PC-3 (cell line): ENCODE results near the gene NKAIN2. TPM values are rescaled to one million over a fixed set of nuclear protein-coding genes. Genes with fewer than 3 reads are reported as not detected.

Experiments
- ATAC-seq: fragments of 200-7000 bp; cut with Tn5 transposase; 2 replicates; pipeline ENCODE4 v1.9.1; 2020; ENCODE audit warnings: mild to moderate bottlenecking, moderate library complexity
- BruUV-seq: library from RNA; stranded (reverse); fragments of 400-500 nt; replicated peaks from 2 replicates; lab custom pipeline; 2021; lab: Mats Ljungman, UMichigan
- CTCF ChIA-PET: fragments of 300-600 bp; sonication (Branson Sonifier 250); formaldehyde crosslinking; loops from one replicate; lab custom pipeline; 2022; ENCODE audit warnings: antibody characterized with exemption; lab: Charles Lee
- POLR2A ChIA-PET: fragments of 300-600 bp; sonication (Branson Sonifier 250); formaldehyde crosslinking; loops from one replicate; lab custom pipeline; 2022; ENCODE audit warnings: antibody characterized with exemption; ENCODE audit not compliant: unreplicated experiment; lab: Charles Lee
- DNase-seq: peaks from one replicate; pipeline ENCODE4 v3.0.0-alpha.2; 2015
- H2AFZ ChIP-seq: fragments of 300-600 bp; sonication (generic); 2 replicates; pipeline ENCODE4 v1.6.0; 2016; ENCODE audit warnings: antibody characterized with exemption, low read length
- H3F3A ChIP-seq: fragments of 300-600 bp; sonication (generic); one replicate; pipeline ENCODE4 v1.6.0; 2017; ENCODE audit warnings: antibody characterized with exemption, low read length, control low read depth, mild to moderate bottlenecking; ENCODE audit not compliant: unreplicated experiment
- H3K27ac ChIP-seq: fragments of 300-600 bp; sonication (generic); 2 replicates; pipeline ENCODE4 v1.5.1; 2016; ENCODE audit warnings: mild to moderate bottlenecking, low read length
- H3K27me3 ChIP-seq: fragments of 300-600 bp; sonication (generic); 2 replicates; pipeline ENCODE4 v1.6.1; 2016; ENCODE audit warnings: low read length, mixed read lengths
- H3K36me3 ChIP-seq: fragments of 300-600 bp; sonication (generic); 2 replicates; pipeline ENCODE4 v1.6.1; 2016; ENCODE audit warnings: low read depth, mixed run types, low read length, mixed read lengths
- H3K4me1 ChIP-seq: fragments of 300-600 bp; sonication (generic); 2 replicates; pipeline ENCODE4 v1.5.1; 2016; ENCODE audit warnings: low read length; ENCODE audit not compliant: insufficient read depth
- H3K4me2 ChIP-seq: fragments of 300-600 bp; sonication (generic); 2 replicates; pipeline ENCODE4 v1.6.0; 2016; ENCODE audit warnings: low read length
- H3K4me3 ChIP-seq: fragments of 300-600 bp; sonication (generic); 2 replicates; pipeline ENCODE4 v1.5.1; 2016; ENCODE audit warnings: mild to moderate bottlenecking, low read length, mixed read lengths
- H3K79me2 ChIP-seq: fragments of 300-600 bp; sonication (generic); 2 replicates; pipeline ENCODE4 v1.6.1; 2017; ENCODE audit warnings: low read length, mixed read lengths
- H3K9ac ChIP-seq: fragments of 300-600 bp; sonication (generic); 2 replicates; pipeline ENCODE4 v1.6.0; 2016; ENCODE audit warnings: mild to moderate bottlenecking, low read length
- H3K9me2 ChIP-seq: fragments of 300-600 bp; sonication (generic); replicated peaks from 2 replicates; pipeline ENCODE4 v1.6.1; 2016; ENCODE audit warnings: mixed run types, low read length, mixed read lengths
- H3K9me3 ChIP-seq: fragments of 300-600 bp; sonication (generic); 2 replicates; pipeline ENCODE4 v1.6.1; 2016; ENCODE audit warnings: low read length, mixed read lengths
- H4K20me1 ChIP-seq: fragments of 300-600 bp; sonication (generic); 2 replicates; pipeline ENCODE4 v1.6.1; 2016; ENCODE audit warnings: low read length, mixed read lengths
- CTCF ChIP-seq: fragments of 300-600 bp; sonication (generic); conservative IDR thresholded peaks from 2 replicates; pipeline ENCODE4 v1.5.1; 2017; ENCODE audit warnings: antibody characterized with exemption, low read depth, mild to moderate bottlenecking, low read length
- EZH2 ChIP-seq: fragments of 300-600 bp; sonication (generic); IDR thresholded peaks from one replicate; pipeline ENCODE4 v1.6.1; 2017; ENCODE audit warnings: antibody characterized with exemption, mild to moderate bottlenecking, low read length; ENCODE audit not compliant: unreplicated experiment
- EZH2phosphoT487 ChIP-seq: fragments of 300-600 bp; sonication (generic); IDR thresholded peaks from 2 replicates; pipeline ENCODE4 v1.6.1; 2018; ENCODE audit warnings: mild to moderate bottlenecking, antibody characterized with exemption, low read length, borderline replicate concordance
- intact Hi-C: fragments of 100-400 bp; cut with micrococcal nuclease; formaldehyde crosslinking; loops from 2 replicates; pipeline ENCODE4 v1.9.0; 2023
- total RNA-seq: library from RNA; depleted of rRNA; stranded (reverse); fragments of >200 nt; gene quantifications from 2 replicates; pipeline ENCODE4 v1.2.3, GENCODE V29; 2014

Gene NKAIN2
- total RNA-seq, 1 experiment from 2014 or later = not detected

- CTCF ChIA-PET = no interaction called here
- H3K9me3 ChIP-seq = no peaks in the 10 kb centered on the region
- H3K4me3 ChIP-seq = no peak overlapping the region
Observed at GRCh38 chr6:124432620-124433019, 629.0 kb downstream of the NKAIN2 start.

GRCh38 chr6:124433387-124434160 lies 629.9 kb downstream of the NKAIN2 start:
- intact Hi-C loops = no loop called here
- no peaks in the 10 kb centered on the region for H4K20me1 ChIP-seq

More at GRCh38 chr6:124432620-124433019, 629.0 kb downstream of the NKAIN2 start:
- Histone ChIP-seq H3K36me3 (no peaks in the 10 kb centered on the region), H3F3A (no peaks in the 10 kb centered on the region), H3K9me2 (no peaks in the 10 kb centered on the region), H4K20me1 (no peaks in the 10 kb centered on the region), H3K4me2 (no peak overlapping the region), H3K9ac (no peak overlapping the region), H2AFZ (no peak overlapping the region), H3K79me2 (no peaks in the 10 kb centered on the region), H3K4me1 (no peaks in the 10 kb centered on the region), H3K27me3 (no peaks in the 10 kb centered on the region), H3K27ac (no peak overlapping the region)
- TF ChIP-seq EZH2 (no peak), CTCF (no peak), EZH2phosphoT487 (no peak)
- BruUV-seq = no TSS peak
- POLR2A ChIA-PET = no interaction called here
- DNase-seq (no peak), ATAC-seq (no peak)
- intact Hi-C loops = no loop called here

More at GRCh38 chr6:124433387-124434160, 629.9 kb downstream of the NKAIN2 start:
- Histone ChIP-seq H3K4me2 (no peak overlapping the region), H3K36me3 (no peaks in the 10 kb centered on the region), H3K9ac (no peak overlapping the region), H2AFZ (no peak overlapping the region), H3K27me3 (no peaks in the 10 kb centered on the region), H3K4me1 (no peaks in the 10 kb centered on the region), H3K27ac (no peak overlapping the region), H3K9me3 (no peaks in the 10 kb centered on the region), H3K9me2 (no peaks in the 10 kb centered on the region), H3K79me2 (no peaks in the 10 kb centered on the region), H3K4me3 (no peak overlapping the region), H3F3A (no peaks in the 10 kb centered on the region)
- ATAC-seq (no peak), DNase-seq (no peak)
- TF ChIP-seq EZH2 = no peak
- TF ChIP-seq CTCF = no peak
- TF ChIP-seq EZH2phosphoT487 = no peak
- POLR2A ChIA-PET = no interaction called here
- CTCF ChIA-PET = no interaction called here
- no TSS peak for BruUV-seq
